SK-N-MC (cell line): ENCODE results near the gene CACNA1G.

Experiments
- EZH2 ChIP-seq: fragments of 200-600 bp; sonication (generic); IDR thresholded peaks from one replicate; pipeline ENCODE4 v1.6.1; 2017; ENCODE audit warnings: antibody characterized with exemption
- FOXP2 ChIP-seq: optimal IDR thresholded peaks from 2 replicates; pipeline ENCODE3; 2011; ENCODE audit warnings: mild to moderate bottlenecking, moderate library complexity; ENCODE audit not compliant: insufficient read depth; ENCODE audit errors: extremely low read length, control extremely low read depth
- POLR2AphosphoS5 ChIP-seq: IDR thresholded peaks from 2 replicates; pipeline ENCODE4 v1.6.1; 2012; ENCODE audit warnings: mild to moderate bottlenecking, low read depth, low read length, borderline replicate concordance

- TF ChIP-seq EZH2 (no peak), POLR2AphosphoS5 (no peak), FOXP2 (no peak)
These were observed 78.6 kb downstream of the CACNA1G start for GRCh38 chr17:50638966-50639713.
